ENCODE results near the gene BTAF1. TPM values are rescaled to one million over a fixed set of nuclear protein-coding genes. Genes with fewer than 3 reads are reported as not detected.

BTAF1 gene
- total RNA-seq, 1 experiment from 2014 or later, result 45.2 TPM

DNA sequence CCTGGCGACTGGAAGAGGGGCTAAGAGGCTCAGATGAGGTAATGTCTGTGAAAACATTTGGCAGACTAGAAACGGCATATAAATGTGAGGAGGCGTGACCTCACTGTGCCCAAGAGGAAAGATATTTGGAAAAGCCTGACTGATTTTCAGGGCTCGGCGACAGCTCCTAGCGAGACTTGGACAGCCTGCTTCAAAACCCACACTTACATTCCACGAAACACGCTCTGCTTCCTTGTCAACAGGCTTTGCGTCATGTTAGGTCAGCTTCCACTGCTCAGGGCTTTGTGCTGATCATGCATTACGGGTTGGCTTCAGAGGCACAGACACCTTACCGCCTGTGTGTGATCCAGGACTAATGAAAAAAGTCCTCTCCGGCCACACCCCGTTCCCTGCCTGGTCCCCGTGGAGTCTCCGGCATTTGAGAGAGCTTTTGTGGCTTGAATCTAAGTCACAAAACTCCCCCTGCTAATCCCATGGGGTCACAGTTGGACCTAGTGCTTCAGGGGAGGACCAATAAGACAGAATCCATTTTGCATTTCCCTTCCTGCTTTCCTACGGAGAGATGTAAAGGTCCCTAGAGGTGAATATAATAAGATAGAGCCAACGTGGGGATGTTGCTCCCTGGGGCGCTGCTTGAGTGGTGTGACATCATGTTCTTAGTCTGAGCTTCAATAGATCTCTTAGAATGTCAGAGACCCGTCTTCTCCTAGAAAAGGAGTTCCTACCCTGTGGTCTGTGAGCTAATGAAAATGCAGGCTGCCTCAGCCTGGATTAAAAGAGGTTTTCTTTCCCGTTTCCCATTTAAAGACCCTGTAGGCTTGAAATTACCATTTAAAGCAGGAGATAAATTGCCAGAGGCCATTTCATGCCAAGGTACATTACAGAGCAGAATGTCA, 39.8 kb upstream of the BTAF1 start:
- Histone ChIP-seq H3K4me2 (ENCODE audit: insufficient read depth, insufficient read length, low read length) (peak overlapping the region; percentile 35), H3K9ac (ENCODE audit: extremely low read depth, insufficient read length, low read length) (no peak overlapping the region), H3K14ac (ENCODE audit: insufficient read depth, low read length) (peak overlapping the region; percentile 33; the same call in 1 of the 2 replicates), H2BK15ac (ENCODE audit: low read depth, low read length) (no peak overlapping the region), H4K91ac (ENCODE audit: insufficient read length, low read depth, low read length) (no peak overlapping the region), H3K27ac (ENCODE audit: insufficient read length, low read depth, low read length) (peak overlapping the region; percentile 55), H3K4ac (ENCODE audit: low read depth, low read length) (no peak overlapping the region), H3K23ac (ENCODE audit: insufficient read length, low read depth, low read length) (no peak overlapping the region), H2BK120ac (ENCODE audit: low read depth, low read length, poor library complexity, severe bottlenecking) (no peak overlapping the region), H4K5ac (ENCODE audit: insufficient read length, low read depth, low read length) (no peak overlapping the region), H2BK12ac (ENCODE audit: insufficient read length, low read depth, low read length) (no peak overlapping the region), H3K9me3 (ENCODE audit: control insufficient read depth, low read depth, low read length) (no peaks in the 10 kb centered on the region), H2AFZ (ENCODE audit: low read length) (no peak overlapping the region), H3K18ac (ENCODE audit: insufficient read length, low read depth, low read length) (peak overlapping the region; percentile 80), H3K79me2 (ENCODE audit: insufficient read depth, low read length) (no peaks in the 10 kb centered on the region), H3K27me3 (ENCODE audit: insufficient read depth, low read length) (no peaks in the 10 kb centered on the region), H3K4me1 (ENCODE audit: insufficient read depth, low read length) (peaks cover 20% of the 10 kb centered on the region), H3K23me2 (ENCODE audit: insufficient read length, low read depth, low read length, poor library complexity, severe bottlenecking) (no peaks in the 10 kb centered on the region), H2AK5ac (ENCODE audit: insufficient read length, low read length) (no peak overlapping the region), H3K79me1 (ENCODE audit: insufficient read depth, low read depth, low read length, poor library complexity, severe bottlenecking) (no peaks in the 10 kb centered on the region), H3T11ph (ENCODE audit: low read length) (no peak overlapping the region), H2BK5ac (ENCODE audit: insufficient read length, low read length) (no peak overlapping the region), H4K20me1 (ENCODE audit: control insufficient read depth, insufficient read depth, insufficient read length) (no peaks in the 10 kb centered on the region), H4K8ac (replicated peaks; ENCODE audit: insufficient read length, low read depth, low read length) (no peak overlapping the region), H3K56ac (ENCODE audit: insufficient read length, low read depth, low read length) (no peak overlapping the region), H2BK20ac (ENCODE audit: low read depth, low read length, poor library complexity, severe bottlenecking) (no peak overlapping the region)
- H3K4me3 Mint-ChIP-seq, result peak overlapping the region; percentile 24 to 70
- H3K27me3 Mint-ChIP-seq (ENCODE audit: low read depth), result no peaks in the 10 kb centered on the region
- TF ChIP-seq, protein P1, sequence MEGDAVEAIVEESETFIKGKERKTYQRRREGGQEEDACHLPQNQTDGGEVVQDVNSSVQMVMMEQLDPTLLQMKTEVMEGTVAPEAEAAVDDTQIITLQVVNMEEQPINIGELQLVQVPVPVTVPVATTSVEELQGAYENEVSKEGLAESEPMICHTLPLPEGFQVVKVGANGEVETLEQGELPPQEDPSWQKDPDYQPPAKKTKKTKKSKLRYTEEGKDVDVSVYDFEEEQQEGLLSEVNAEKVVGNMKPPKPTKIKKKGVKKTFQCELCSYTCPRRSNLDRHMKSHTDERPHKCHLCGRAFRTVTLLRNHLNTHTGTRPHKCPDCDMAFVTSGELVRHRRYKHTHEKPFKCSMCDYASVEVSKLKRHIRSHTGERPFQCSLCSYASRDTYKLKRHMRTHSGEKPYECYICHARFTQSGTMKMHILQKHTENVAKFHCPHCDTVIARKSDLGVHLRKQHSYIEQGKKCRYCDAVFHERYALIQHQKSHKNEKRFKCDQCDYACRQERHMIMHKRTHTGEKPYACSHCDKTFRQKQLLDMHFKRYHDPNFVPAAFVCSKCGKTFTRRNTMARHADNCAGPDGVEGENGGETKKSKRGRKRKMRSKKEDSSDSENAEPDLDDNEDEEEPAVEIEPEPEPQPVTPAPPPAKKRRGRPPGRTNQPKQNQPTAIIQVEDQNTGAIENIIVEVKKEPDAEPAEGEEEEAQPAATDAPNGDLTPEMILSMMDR (conservative IDR thresholded peaks at IDR 0.05), result no peak
- no CpG with 5 or more reads among the region's 20 CpGs for WGBS (ENCODE audit: extremely low coverage, insufficient read length, low lambda C conversion rate)
- peaks cover 67 to 72% of the 10 kb centered on the region in 2 experiments for H3K4me1 Mint-ChIP-seq
- DNase-seq, result peak; percentile 61
- H3K27ac Mint-ChIP-seq, result peak overlapping the region; percentile 94 to 98 (median 97)
- H3K36me3 Mint-ChIP-seq (ENCODE audit: insufficient read depth in 1 of 3, low read depth in 3 of 3), result peaks cover 4 to 14% (median 6%) of the 10 kb centered on the region in 3 experiments; a peak in 6 of 7 replicates
- peaks cover 2 to 3% of the 10 kb centered on the region in 2 experiments; a peak in 3 of 5 replicates for H3K9me3 Mint-ChIP-seq
